ENCODE results near the gene RELCH.
"Not testable (repeated sequence)": the region's sequence is repeated elsewhere in the genome, so short reads cannot be mapped to it uniquely, and the experiment has no call there.

RELCH gene

GRCh38 chr18:62186774-62187542 is at the start of gene RELCH, which contains the start of gene PIGN:
Gene RELCH, plus strand, starts transcription at chr18:62187255. Its CDS starts 251 bp downstream, at chr18:62187506.
Gene PIGN, minus strand, starts transcription at chr18:62187056. Its CDS starts 25,703 bp downstream, at chr18:62161353.
- DNase-seq (ENCODE audit: low spot score), result peak; percentile 99

GRCh38 chr18:62138461-62139235 is 48.4 kb upstream of the RELCH start:
- no peak for DNase-seq (ENCODE audit: low spot score)

DNA sequence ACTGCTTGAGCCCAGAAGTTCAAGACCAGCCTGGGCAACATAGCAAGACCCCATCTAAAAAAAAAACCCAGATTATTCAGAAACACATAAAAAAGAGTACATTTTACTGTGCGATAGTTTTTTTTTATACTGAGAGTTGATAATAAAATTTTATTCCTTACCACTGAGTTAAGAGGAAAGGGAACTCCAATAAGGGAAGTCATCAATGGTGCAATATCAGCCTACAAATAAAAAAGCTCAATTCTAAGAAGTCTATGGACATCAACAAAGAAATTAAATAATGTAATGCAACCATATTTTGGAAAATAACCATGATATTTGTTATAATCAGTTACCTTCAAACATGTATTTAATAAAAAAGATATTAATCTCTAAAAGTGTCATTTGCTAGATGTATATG is 46.8 kb upstream of the RELCH start:
- DNase-seq (ENCODE audit: low spot score), result no peak

DNA sequence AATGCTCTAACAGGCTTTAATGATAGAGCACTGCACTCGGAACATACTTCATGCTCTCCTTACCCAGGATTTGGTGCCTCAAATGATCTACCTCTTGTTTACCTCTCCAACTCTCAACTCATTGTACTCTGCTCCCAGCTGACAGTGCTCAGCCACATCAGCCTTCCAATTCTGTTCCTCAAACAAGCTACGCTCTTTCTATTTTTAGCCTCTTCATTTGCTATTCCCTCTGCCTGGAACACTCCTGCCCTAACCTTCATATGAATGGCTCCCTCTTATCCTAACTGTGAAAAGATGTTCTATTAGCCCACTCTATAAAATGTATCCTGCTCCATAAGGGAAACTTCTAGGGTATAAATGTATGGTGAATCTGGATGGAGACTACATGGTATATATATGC is 42.7 kb upstream of the RELCH start:
- DNase-seq (ENCODE audit: low spot score), result no peak

DNA sequence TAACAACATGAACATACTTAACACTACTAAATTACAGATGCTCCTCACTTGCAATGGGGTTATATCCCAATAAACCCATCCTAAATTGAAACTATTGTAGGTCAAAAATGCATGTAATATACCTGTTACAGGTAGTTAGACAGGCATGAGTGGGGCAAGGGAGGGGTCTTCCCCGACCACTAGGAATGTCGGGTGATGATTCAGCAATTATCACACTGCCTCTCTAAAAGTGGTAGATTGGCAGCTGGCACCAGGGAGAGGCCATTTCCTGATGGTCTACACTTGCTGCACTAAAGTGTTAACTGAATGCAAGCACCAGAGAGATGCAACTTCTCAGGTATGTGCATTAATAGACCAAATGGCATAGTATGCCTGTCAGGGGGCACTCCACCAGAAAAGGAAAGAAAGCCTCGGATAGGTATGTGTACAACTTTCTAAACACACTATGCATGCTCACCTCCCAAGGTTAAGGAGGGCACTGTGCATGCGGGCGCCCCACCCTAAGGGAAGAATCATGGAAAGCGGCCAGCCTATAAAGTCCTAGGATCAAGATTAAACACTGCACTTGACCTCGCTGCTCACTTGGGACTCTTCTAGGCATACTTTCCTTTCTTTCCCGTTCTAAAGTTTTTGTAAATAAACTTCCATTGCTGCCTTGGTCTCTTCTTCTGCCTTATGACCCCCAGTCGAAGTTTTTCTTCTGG is 35.8 kb upstream of the RELCH start:
- no peak for DNase-seq (ENCODE audit: low spot score)

DNA sequence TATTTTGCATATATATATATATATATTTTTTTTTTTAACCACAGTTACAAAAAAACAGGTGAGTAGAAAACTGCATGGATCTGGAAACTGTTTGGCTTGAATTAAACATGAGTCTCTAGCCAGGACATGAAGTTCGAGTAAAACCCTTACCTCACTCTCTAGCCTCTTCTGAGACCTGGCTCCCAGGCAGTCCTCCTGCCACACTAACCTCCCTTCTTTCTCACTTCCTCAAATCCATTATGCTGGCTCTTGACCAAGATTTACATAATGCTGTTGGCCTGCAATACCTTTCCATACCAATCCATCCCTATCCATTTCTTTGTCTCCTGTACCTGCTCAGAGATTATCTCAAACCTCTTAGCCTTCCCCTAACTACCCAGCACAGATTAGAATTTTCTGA is 34.2 kb upstream of the RELCH start:
- DNase-seq (ENCODE audit: low spot score), result no peak

GRCh38 chr18:62157843-62158242 is 29.2 kb upstream of the RELCH start:
- DNase-seq (ENCODE audit: low spot score), result no peak

DNA sequence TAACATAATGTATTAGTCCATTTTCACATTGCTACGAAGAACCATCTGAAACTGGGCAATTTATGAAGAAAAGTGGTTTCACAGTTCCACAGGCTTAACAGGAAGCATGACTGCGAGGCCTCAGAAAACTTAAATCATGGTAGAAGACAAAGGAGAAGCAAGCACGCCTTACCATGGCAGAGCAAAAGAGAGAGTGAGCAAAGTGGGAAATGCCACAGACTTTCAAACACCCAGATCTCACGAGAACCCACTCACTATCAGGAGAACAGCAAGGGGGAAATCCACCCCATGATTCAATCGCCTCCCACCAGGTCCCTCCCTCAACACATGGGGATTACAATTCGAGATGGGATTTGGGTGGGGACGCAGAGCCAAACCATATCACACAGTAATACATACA is 22.7 kb upstream of the RELCH start:
- DNase-seq (ENCODE audit: low spot score), result no peak

DNA sequence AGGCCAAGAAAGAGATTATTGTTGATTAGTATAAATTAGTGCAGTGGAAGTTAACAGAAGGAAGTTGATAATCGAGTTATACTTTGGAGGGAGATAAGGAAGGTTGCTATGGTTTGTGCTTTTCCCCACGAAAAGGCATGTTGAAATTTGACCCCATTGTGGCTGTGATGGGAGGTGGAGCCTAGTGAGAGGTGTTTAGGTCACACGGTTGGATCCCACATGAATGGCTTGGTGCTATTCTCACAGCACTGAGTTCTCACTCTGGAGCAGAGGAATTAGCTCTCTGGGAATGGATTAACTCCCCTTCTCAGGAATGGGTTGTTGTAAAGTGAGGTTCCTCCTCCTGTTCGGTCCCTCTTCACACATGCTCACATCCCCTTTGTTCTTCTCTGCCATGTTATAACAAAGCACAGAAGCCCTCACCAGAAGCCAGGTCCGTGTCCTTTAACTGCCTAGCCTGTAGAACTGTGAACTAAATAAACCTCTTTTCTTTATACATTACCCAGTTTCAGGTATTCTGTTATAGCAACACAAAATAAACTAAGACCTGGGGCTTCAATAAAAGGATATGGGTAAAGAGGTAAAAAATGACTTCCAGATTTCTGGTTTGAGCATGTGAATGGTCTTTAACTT is 22.1 kb upstream of the RELCH start:
- DNase-seq (ENCODE audit: low spot score), result no peak

GRCh38 chr18:62165583-62165982 is 21.5 kb upstream of the RELCH start:
- peak; percentile 12 for DNase-seq (ENCODE audit: low spot score)

- DNase-seq (ENCODE audit: low spot score), result not testable (repeated sequence)
Observed at GRCh38 chr18:62166524-62166923, 20.5 kb upstream of the RELCH start.

- no peak for DNase-seq (ENCODE audit: low spot score)
Observed at GRCh38 chr18:62170857-62171256, 16.2 kb upstream of the RELCH start.

DNA sequence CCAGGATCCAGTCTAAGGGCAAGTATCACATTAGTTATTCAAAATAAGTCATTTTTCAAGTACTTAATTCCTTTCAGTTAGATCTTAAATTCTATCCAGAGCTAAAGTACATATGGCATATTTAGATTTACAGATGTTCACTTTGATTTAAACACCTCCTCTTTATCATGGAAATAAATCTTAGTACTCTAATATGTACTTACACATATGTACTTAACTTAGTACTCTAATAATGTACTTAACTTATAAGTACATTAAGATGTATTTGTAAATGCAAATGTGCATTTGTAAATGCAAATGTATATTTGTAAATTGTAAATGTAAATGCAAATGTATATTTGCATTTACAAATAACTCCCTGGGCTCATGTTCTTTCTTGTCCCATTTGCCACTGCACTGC is 14.8 kb upstream of the RELCH start:
- no peak for DNase-seq (ENCODE audit: low spot score)

DNA sequence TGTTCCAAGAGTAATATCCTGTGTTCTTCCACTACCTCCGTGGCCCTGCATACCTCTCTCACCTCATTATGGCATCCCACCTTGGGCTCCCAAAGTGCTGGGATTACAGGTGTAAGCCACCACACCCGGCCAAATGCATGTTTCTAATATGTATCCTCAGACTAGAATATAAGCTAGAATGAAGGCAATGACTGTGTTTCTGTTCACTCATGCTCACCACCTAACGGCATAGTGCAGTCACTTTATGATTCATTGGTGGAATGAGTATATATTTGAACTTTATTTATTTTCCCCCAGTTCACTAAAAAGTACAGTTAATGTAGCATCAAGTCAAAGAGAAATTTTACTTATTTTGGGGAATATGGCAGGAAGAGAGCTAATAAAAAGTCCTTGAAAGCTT is 11.5 kb upstream of the RELCH start:
- no peak for DNase-seq (ENCODE audit: low spot score)

DNA sequence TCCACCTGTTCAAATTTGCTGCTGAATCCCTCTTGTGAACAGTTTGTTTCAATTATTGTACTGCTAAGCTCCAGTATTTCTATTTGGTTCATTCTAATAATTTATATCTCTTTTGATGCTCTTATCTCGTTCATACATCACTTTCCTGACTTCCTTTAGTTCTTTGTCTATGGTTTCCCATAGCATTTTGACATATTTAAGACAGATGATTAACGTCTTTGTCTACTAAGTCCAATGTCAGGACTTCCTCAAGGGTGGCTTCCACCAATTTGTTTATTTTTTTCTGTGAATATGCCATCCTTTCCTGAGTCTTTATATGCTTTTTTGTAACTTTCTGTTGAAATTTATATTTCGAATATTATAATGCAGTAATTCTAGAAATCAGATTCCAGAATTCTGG is 9.8 kb upstream of the RELCH start:
- no peak for DNase-seq (ENCODE audit: low spot score)

DNA sequence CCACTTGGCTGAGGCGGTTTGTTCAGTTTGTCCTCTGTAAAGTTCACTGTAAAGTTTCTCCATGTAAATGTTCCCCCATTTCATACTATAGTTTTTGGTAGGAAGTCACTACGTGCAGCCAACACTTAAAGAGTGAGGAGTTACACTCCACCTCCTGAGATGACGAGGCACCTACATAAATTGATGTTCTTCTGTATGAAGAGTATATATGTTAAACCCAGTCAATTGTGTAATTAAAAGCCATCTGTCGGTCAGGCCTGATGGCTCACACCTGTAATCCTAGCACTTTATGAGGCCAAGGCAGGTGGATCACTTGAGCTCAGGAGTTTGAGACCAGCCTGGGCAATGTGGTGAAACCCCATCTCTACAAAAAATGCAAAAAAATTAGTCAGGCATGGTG is 7.8 kb upstream of the RELCH start:
- DNase-seq (ENCODE audit: low spot score), result no peak

DNA sequence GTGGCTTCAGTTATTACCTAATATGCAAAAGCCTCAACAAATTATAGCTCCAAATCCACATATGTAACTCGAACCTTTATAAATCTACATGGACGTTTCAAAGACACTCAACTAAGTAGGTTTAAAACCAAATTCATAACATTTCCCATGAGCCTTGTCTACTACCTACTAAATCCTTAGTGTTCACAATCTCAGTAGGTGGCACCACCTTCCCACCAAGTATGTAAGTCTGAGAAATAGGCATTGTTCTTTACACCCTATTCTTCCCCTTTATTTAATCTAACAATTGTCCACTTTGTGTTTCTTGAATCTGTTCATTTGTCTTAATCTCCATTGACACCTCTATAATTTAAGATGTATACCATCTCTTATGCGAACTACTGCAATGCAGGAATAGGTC is 4.8 kb upstream of the RELCH start:
- DNase-seq (ENCODE audit: low spot score), result no peak

DNA sequence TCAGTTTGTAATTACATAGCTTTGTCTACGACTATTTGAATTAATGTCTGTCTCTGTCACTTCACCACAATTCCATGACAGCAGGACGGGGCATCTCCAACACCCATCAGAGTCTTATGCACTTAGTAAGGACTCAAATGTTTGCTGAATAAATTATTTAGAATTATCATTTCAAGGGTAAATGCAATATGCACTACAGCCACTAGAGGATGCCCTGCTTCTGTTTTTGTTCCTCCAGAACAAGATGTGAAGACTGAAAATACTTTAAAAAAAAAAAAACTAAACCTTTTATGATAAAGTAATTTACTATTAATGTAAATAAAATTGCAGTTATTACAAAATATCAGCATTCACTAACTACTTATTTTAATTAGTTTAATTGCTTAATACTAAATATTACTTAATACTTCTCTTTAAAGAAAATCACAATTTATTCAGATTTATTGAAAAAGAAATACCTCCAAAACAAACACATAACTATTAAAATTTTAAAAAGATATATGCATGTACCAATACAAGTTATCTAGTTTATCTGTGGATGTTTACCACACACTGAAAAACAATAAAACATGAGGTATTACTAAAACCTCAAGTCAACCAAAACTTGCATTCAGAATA is 3.4 kb upstream of the RELCH start:
- peak; percentile 66 for DNase-seq (ENCODE audit: low spot score)

- DNase-seq (ENCODE audit: low spot score), result no peak
Observed at GRCh38 chr18:62186499-62186773, 619 bp upstream of the RELCH start.

- peak; percentile 37 for DNase-seq (ENCODE audit: low spot score)
Observed at GRCh38 chr18:62187543-62188510, 772 bp downstream of the RELCH start.

GRCh38 chr18:62189208-62189607 is 2.2 kb downstream of the RELCH start:
- DNase-seq (ENCODE audit: low spot score), result no peak

Data from kidney tubule cell (primary cell).